Astrocyte of the spinal cord (primary cell): ENCODE measurements around the gene RARA.

Experiments
- DNase-seq: peaks from one replicate; pipeline ENCODE4 v3.0.0; 2011; ENCODE audit warnings: low read depth, low spot score
- H3K4me3 ChIP-seq: 2 replicates; pipeline ENCODE4 v1.5.1; 2011; ENCODE audit warnings: low read depth, mild to moderate bottlenecking, low read length, moderate library complexity
- in situ Hi-C: cut with HindIII; loops from 2 replicates; pipeline ENCODE4 v1.10.0; 2017; ENCODE audit warnings: low sequenced_read_pairs
- TF ChIP-seq, protein P1 (sequence below): IDR thresholded peaks from 2 replicates; pipeline ENCODE4 v1.5.1; 2012; ENCODE audit warnings: low read depth, mild to moderate bottlenecking, low read length, inconsistent platforms

Gene RARA

DNA sequence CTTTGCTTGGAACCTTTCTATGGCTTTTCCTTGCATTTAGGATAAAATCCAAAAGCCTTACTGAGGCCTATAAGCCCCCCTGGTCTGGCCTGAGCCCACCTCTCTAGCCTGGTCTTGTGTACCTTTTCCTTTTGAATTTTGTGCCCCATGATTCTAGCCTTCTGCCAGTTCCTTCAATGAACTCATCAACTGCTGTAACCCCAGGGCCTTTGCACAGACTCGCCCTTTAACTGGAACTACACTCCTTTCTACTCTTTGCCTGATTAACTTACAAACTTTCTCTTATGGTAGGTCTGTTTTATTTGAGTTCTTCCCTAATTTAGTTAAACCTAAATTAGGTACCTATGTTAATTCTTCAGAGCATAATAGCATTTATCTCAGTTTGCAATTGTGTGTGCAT lies 31.3 kb downstream of the RARA start:
- in situ Hi-C loops = no loop called here
- no peak for DNase-seq
- TF ChIP-seq, protein P1, sequence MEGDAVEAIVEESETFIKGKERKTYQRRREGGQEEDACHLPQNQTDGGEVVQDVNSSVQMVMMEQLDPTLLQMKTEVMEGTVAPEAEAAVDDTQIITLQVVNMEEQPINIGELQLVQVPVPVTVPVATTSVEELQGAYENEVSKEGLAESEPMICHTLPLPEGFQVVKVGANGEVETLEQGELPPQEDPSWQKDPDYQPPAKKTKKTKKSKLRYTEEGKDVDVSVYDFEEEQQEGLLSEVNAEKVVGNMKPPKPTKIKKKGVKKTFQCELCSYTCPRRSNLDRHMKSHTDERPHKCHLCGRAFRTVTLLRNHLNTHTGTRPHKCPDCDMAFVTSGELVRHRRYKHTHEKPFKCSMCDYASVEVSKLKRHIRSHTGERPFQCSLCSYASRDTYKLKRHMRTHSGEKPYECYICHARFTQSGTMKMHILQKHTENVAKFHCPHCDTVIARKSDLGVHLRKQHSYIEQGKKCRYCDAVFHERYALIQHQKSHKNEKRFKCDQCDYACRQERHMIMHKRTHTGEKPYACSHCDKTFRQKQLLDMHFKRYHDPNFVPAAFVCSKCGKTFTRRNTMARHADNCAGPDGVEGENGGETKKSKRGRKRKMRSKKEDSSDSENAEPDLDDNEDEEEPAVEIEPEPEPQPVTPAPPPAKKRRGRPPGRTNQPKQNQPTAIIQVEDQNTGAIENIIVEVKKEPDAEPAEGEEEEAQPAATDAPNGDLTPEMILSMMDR = no peak
- no peak overlapping the region for H3K4me3 ChIP-seq

DNA sequence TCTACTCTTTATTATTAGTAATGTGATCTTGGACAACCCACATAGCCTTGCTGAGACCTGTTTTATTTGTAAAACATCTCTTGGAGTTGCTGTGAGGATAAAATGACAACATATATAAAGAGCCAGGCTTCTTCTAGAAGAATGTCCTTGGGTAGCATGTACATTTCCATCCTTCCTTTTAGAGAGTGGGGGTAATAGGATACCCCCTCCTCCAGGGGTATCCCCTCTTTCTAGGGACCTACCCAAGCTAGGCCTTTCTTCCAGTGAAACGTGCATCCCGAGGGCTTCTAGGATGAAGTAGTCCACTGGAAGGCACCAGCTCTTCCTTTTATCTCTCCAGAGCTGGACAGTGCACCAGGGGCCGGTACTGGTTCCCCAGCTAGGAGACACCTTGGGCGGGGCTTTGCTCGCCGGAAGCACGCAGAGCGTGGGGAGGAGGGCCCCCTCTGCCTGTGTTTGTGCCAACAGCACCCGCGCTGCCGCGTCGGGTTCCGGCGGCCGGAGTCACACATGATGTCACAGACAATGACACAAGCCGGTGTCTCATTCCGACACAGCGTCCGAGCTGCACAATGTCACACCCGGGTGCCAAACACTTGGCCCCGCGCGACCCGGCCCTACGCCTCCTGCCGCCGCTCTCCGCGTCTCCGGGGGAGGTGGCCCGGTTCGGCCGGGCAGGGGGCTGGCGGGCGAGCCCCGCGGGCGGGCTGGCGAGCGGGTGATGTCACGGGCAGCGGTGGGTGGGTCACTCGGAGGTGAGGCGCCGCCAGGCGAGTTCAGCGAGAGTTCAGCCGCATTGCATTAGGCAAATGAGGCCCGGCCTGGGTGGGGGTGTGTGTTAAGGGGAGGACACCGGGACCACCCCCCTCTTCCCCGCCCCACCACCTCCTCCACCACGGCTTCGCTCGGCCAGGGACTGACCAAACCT lies 32.2 kb downstream of the RARA start:
- TF ChIP-seq, protein P1 = no peak
- peak overlapping the region; percentile 78 for H3K4me3 ChIP-seq
- DNase-seq = peak; percentile 68
- in situ Hi-C loops = no loop called here

DNA sequence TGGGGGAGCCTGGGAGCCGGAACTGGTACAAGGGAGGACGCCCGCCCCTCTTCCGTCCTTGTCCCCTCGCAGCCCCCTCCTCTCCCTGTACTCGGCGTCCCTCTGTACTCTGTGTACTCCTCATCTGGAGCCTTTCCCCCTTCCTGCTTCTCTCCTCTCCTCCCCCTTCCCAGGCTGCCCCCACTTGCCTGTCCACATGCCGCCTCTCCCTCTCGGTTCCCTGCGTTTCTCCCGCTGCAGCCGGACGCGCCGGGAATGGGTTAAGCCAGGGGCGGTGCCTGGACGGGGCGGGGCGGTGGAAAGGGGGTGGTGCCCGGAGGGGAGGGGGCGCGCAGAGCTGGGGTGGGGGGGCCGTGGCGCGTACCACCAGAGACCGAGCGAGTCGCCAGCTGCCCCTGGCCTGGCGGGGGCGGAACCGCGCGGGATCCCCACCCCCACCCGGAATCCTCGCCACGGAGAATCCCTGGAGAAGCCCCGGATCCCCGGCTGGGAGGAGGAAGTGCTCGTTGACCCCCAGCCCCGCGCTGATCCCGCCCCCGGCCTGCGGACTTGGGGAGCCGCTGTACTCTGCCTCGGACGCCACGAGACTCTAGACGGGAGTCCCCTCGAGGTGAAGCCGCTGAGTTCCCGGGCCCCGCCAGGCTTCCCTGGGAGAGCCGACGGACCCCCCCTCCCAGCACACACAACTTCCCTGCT lies 33.0 kb downstream of the RARA start:
- H3K4me3 ChIP-seq = peak overlapping the region; percentile 78
- TF ChIP-seq, protein P1 = no peak
- in situ Hi-C loops = no loop called here
- peak; percentile 70 for DNase-seq

DNA sequence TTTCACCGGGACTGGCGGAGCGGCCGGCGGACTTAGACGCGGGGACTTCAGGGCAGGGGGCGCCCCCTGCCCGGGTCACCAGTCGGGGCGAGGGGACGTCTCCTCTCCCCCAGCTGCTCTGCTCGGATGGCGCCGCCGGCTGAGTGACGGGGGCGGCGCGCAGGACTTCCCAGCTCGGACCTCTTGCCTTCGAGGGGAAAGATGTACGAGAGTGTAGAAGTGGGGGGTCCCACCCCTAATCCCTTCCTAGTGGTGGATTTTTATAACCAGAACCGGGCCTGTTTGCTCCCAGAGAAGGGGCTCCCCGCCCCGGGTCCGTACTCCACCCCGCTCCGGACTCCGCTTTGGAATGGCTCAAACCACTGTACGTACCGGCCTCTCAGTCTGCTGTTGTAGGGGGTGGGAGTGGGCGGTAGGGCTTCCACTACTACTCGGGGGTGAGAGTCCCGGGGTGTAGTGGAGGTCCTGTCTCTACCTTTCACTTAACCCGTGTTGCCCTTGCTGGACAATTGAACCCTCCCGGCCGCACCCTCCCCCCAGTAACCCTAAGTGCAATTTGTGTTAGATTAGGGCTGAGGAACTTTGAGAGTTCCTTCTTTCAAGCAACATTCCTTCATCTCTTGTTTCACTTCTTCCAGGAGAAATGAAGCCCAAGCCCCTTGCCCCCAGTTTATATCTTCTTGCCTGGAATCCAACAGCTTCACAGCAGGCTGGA lies 33.7 kb downstream of the RARA start:
- H3K4me3 ChIP-seq = peak overlapping the region; percentile 78
- in situ Hi-C loops = no loop called here
- DNase-seq = no peak
- TF ChIP-seq, protein P1 = no peak

DNA sequence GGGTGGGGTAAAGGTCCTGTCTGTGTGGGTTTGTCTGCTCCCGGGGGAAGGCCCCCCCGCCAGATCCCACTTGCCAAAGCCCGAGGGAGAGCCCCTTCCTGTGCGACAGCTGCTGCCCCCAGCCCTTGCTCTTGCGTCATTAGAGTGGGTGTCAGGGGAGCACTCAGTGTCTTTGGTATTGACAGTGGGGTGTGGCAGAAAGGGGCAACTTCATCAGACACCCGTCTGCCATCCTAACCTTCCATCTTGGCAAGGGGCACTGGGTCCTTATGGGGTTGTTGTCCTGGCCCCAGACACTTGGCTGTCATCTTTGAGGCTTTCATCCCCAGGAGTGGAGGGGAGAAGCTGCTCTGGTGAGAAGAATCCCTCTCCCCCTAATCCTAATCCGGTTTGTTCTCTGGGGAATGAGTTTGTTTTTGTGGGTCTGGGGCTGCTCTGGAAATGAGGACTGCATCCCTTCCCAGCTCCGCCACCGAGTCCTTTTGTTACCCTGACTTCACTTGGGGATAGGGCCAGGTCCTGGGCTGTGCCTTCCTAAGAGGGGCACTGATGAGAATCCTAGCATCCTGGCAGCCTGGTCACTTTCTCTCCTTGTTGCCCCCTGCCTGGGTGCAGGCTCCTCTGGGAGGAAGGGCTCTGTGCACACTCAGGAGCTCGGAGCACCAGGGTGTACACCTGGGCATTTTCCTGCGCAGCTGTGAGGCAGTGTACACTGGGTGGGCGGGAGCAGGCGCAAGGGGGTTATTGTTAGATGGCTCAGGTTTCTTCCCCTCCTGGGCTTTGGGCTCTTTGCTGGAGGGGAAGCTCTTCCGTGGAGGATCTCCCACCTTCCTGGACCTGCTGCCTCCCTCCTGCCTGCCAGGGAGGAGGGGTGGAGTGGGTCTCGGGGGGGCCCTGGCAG lies 34.5 kb downstream of the RARA start:
- H3K4me3 ChIP-seq = peak overlapping the region; percentile 78
- in situ Hi-C loops = no loop called here
- DNase-seq = no peak
- TF ChIP-seq, protein P1 = no peak
